GM21381 (cell line): ENCODE measurements around the gene IQCB1.
"Not testable (repeated sequence)": the region's sequence is repeated elsewhere in the genome, so short reads cannot be mapped to it uniquely, and the experiment has no call there.

Source experiments
- ATAC-seq: cut with Tn5 transposase; IDR thresholded peaks from one replicate; pipeline ENCODE4 v1.9.1; 2021; ENCODE audit warnings: mild to moderate bottlenecking, moderate library complexity; ENCODE audit not compliant: unreplicated experiment

IQCB1 gene

GRCh38 chr3:121749276-121750086 lies 85.4 kb downstream of the IQCB1 start, which contains the start of gene GOLGB1:
Gene GOLGB1 (minus strand): TSS chr3:121749741. CDS start chr3:121730971, 18,770 bp downstream.
- ATAC-seq = peak; percentile 95

GRCh38 chr3:121748680-121749275 lies 86.1 kb downstream of the IQCB1 start:
- ATAC-seq = peak; percentile 10

- no peak for ATAC-seq
Measured at GRCh38 chr3:121747976-121748375, 86.9 kb downstream of the IQCB1 start.

GRCh38 chr3:121743106-121743505 lies 91.8 kb downstream of the IQCB1 start:
- not testable (repeated sequence) for ATAC-seq

- ATAC-seq = no peak
Measured at GRCh38 chr3:121740896-121741295, 94.0 kb downstream of the IQCB1 start.

GRCh38 chr3:121739902-121740301 lies 95.0 kb downstream of the IQCB1 start:
- no peak for ATAC-seq

- no peak for ATAC-seq
Measured at GRCh38 chr3:121737644-121738043, 97.2 kb downstream of the IQCB1 start.

- no peak for ATAC-seq
Measured at GRCh38 chr3:121736112-121736511, 98.7 kb downstream of the IQCB1 start.

GRCh38 chr3:121735047-121735696 lies 99.7 kb downstream of the IQCB1 start:
- ATAC-seq = no peak

GRCh38 chr3:121730940-121731687 lies 103.7 kb downstream of the IQCB1 start:
- ATAC-seq = no peak

- peak; percentile 96 for ATAC-seq
Measured at GRCh38 chr3:121724130-121724529, 110.7 kb downstream of the IQCB1 start.

GRCh38 chr3:121723485-121723884 lies 111.4 kb downstream of the IQCB1 start:
- no peak for ATAC-seq

GRCh38 chr3:121722411-121722810 lies 112.4 kb downstream of the IQCB1 start:
- ATAC-seq = no peak

GRCh38 chr3:121720163-121720562 lies 114.7 kb downstream of the IQCB1 start:
- ATAC-seq = no peak
